ENCODE results near the gene NEDD4L.
A peak's percentile ranks its signal among the peaks of the same experiment; 100 is the strongest.

The NEDD4L gene

DNA sequence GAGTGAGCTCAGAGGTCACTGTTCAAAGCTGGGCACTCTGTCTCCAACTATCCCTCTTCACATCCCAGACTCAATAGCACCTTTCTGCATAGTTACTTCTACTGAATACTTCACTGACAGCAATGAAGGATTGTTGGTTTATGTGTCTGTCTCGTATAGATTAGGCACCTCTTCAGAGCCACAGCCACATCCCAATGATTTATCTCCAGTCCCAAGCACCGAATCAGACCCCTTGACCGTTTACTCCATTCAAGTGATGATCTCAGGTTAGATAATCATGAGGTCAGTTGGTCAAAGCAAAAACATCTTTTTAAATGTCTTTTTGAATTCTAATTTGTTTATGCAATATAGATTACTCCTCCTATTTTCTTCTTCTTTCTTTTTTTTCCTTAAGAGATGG lies 14.7 kb downstream of the NEDD4L start (continued):
- TF ChIP-seq INSM2 (tag by site-specific recombination; IDR thresholded peaks at IDR 0.05) (no peak), ZFP69B (tag by site-specific recombination; IDR thresholded peaks at IDR 0.05) (no peak), SP7 (tag by site-specific recombination; IDR thresholded peaks at IDR 0.05) (peak; percentile 33; the same call in 1 of the 2 replicates), ZNF248 (tag by site-specific recombination; IDR thresholded peaks at IDR 0.05) (no peak), ZNF560 (tag by site-specific recombination; IDR thresholded peaks at IDR 0.05; ENCODE audit: borderline replicate concordance) (no peak), KLF16 (tag by site-specific recombination; IDR thresholded peaks at IDR 0.05) (no peak), TCF7L2 (IDR thresholded peaks at IDR 0.05; ENCODE audit: borderline replicate concordance, low read depth, low read length) (no peak), ZNF132 (tag by site-specific recombination; IDR thresholded peaks at IDR 0.05; ENCODE audit: borderline replicate concordance) (no peak), ZNF24 (tag by site-specific recombination; IDR thresholded peaks at IDR 0.05) (no peak), ZFP41 (tag by site-specific recombination; IDR thresholded peaks at IDR 0.05; ENCODE audit: borderline replicate concordance) (no peak), ZNF133 (tag by site-specific recombination; IDR thresholded peaks at IDR 0.05) (no peak), ZNF169 (tag by site-specific recombination; IDR thresholded peaks at IDR 0.05) (no peak), HOXC10 (CRISPR knock-in tag; IDR thresholded peaks at IDR 0.05) (no peak), ZNF19 (tag by site-specific recombination; IDR thresholded peaks at IDR 0.05; ENCODE audit: low read depth) (no peak), ZNF707 (tag by site-specific recombination; IDR thresholded peaks at IDR 0.05) (no peak), ZNF624 (tag by site-specific recombination; IDR thresholded peaks at IDR 0.05) (no peak), KLF9 (tag by site-specific recombination; IDR thresholded peaks at IDR 0.05; ENCODE audit: low read depth) (no peak), ZNF843 (tag by site-specific recombination; IDR thresholded peaks at IDR 0.05) (peak; percentile 61; the same call in 1 of the 2 replicates), ZNF2 (tag by site-specific recombination; IDR thresholded peaks at IDR 0.05) (no peak), ZBTB1 (tag by site-specific recombination; IDR thresholded peaks at IDR 0.05) (no peak), SETDB1 (IDR thresholded peaks at IDR 0.05; ENCODE audit: insufficient read length, low read length) (no peak), ZNF274 (IDR thresholded peaks at IDR 0.05; ENCODE audit: low read length) (no peak), ZNF274 (tag by site-specific recombination; IDR thresholded peaks at IDR 0.05; ENCODE audit: borderline replicate concordance) (no peak), ZFP3 (tag by site-specific recombination; IDR thresholded peaks at IDR 0.05; ENCODE audit: low read depth) (no peak), ZNF302 (tag by site-specific recombination; IDR thresholded peaks at IDR 0.05; ENCODE audit: low read depth) (no peak), ZNF555 (tag by site-specific recombination; conservative IDR thresholded peaks at IDR 0.05) (no peak), ZNF600 (tag by site-specific recombination; IDR thresholded peaks at IDR 0.05) (no peak), PRDM1 (tag by site-specific recombination; IDR thresholded peaks at IDR 0.05) (no peak), ZNF18 (tag by site-specific recombination; IDR thresholded peaks at IDR 0.05) (no peak)
- TF ChIP-seq, protein P1, sequence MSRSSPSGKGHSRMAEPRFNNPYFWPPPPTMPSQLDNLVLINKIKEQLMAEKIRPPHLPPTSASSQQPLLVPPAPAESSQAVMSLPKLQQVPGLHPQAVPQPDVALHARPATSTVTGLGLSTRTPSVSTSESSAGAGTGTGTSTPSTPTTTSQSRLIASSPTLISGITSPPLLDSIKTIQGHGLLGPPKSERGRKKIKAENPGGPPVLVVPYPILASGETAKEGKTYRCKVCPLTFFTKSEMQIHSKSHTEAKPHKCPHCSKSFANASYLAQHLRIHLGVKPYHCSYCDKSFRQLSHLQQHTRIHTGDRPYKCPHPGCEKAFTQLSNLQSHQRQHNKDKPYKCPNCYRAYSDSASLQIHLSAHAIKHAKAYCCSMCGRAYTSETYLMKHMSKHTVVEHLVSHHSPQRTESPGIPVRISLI (tag by site-specific recombination; IDR thresholded peaks at IDR 0.05): no peak
- TF ChIP-seq, protein P2, sequence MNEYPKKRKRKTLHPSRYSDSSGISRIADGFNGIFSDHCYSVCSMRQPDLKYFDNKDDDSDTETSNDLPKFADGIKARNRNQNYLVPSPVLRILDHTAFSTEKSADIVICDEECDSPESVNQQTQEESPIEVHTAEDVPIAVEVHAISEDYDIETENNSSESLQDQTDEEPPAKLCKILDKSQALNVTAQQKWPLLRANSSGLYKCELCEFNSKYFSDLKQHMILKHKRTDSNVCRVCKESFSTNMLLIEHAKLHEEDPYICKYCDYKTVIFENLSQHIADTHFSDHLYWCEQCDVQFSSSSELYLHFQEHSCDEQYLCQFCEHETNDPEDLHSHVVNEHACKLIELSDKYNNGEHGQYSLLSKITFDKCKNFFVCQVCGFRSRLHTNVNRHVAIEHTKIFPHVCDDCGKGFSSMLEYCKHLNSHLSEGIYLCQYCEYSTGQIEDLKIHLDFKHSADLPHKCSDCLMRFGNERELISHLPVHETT (tag by site-specific recombination; IDR thresholded peaks at IDR 0.05): peak; percentile 45; the same call in 1 of the 2 replicates
- TF ChIP-seq, protein P3, sequence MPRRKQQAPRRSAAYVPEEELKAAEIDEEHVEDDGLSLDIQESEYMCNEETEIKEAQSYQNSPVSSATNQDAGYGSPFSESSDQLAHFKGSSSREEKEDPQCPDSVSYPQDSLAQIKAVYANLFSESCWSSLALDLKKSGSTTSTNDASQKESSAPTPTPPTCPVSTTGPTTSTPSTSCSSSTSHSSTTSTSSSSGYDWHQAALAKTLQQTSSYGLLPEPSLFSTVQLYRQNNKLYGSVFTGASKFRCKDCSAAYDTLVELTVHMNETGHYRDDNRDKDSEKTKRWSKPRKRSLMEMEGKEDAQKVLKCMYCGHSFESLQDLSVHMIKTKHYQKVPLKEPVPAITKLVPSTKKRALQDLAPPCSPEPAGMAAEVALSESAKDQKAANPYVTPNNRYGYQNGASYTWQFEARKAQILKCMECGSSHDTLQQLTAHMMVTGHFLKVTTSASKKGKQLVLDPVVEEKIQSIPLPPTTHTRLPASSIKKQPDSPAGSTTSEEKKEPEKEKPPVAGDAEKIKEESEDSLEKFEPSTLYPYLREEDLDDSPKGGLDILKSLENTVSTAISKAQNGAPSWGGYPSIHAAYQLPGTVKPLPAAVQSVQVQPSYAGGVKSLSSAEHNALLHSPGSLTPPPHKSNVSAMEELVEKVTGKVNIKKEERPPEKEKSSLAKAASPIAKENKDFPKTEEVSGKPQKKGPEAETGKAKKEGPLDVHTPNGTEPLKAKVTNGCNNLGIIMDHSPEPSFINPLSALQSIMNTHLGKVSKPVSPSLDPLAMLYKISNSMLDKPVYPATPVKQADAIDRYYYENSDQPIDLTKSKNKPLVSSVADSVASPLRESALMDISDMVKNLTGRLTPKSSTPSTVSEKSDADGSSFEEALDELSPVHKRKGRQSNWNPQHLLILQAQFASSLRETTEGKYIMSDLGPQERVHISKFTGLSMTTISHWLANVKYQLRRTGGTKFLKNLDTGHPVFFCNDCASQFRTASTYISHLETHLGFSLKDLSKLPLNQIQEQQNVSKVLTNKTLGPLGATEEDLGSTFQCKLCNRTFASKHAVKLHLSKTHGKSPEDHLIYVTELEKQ (tag by site-specific recombination; IDR thresholded peaks at IDR 0.05; ENCODE audit: borderline replicate concordance): no peak
